Measurements from ENCODE around the gene ZC3H7A.

ZC3H7A gene

GRCh38 chr16:11774065-11774626 is 22.9 kb downstream of the ZC3H7A start:
- no peak for DNase-seq (ENCODE audit: low read depth)

- no peak for DNase-seq (ENCODE audit: low read depth)
Measured at GRCh38 chr16:11768849-11769248, 28.2 kb downstream of the ZC3H7A start.

GRCh38 chr16:11762431-11762830 is 34.6 kb downstream of the ZC3H7A start:
- DNase-seq (ENCODE audit: low read depth) = no peak

GRCh38 chr16:11759997-11760396 is 37.1 kb downstream of the ZC3H7A start:
- no peak for DNase-seq (ENCODE audit: low read depth)

GRCh38 chr16:11759163-11759834 is 37.8 kb downstream of the ZC3H7A start:
- no peak for DNase-seq (ENCODE audit: low read depth)

GRCh38 chr16:11757671-11758545 is 39.1 kb downstream of the ZC3H7A start:
- DNase-seq (ENCODE audit: low read depth) = peak; percentile 40

GRCh38 chr16:11756248-11756647 is 40.8 kb downstream of the ZC3H7A start:
- no peak for DNase-seq (ENCODE audit: low read depth)

- DNase-seq (ENCODE audit: low read depth) = no peak
Measured at GRCh38 chr16:11755022-11755760, 41.9 kb downstream of the ZC3H7A start.

- no peak for DNase-seq (ENCODE audit: low read depth)
Measured at GRCh38 chr16:11752856-11753255, 44.2 kb downstream of the ZC3H7A start.

- no peak for DNase-seq (ENCODE audit: low read depth)
Measured at GRCh38 chr16:11750056-11750455, 47.0 kb downstream of the ZC3H7A start.

GRCh38 chr16:11748404-11749254 is 48.4 kb downstream of the ZC3H7A start:
- no peak for DNase-seq (ENCODE audit: low read depth)

GRCh38 chr16:11747949-11748403 is 49.1 kb downstream of the ZC3H7A start:
- no peak for DNase-seq (ENCODE audit: low read depth)

GRCh38 chr16:11744075-11744470 is 53.0 kb downstream of the ZC3H7A start:
- no peak for DNase-seq (ENCODE audit: low read depth)

- DNase-seq (ENCODE audit: low read depth) = peak; percentile 23
Measured at GRCh38 chr16:11743308-11744074, 53.6 kb downstream of the ZC3H7A start.

GRCh38 chr16:11742536-11743307 is 54.3 kb downstream of the ZC3H7A start, which contains the start of gene TXNDC11:
Gene TXNDC11, minus strand, starts transcription at chr16:11742857. Its CDS starts 127 bp downstream, at chr16:11742730.
- peak; percentile 95 for DNase-seq (ENCODE audit: low read depth)

GRCh38 chr16:11742093-11742535 is 54.9 kb downstream of the ZC3H7A start:
- no peak for DNase-seq (ENCODE audit: low read depth)

- DNase-seq (ENCODE audit: low read depth) = no peak
Measured at GRCh38 chr16:11740567-11740966, 56.5 kb downstream of the ZC3H7A start.

GRCh38 chr16:11738742-11739544 is 58.1 kb downstream of the ZC3H7A start:
- DNase-seq (ENCODE audit: low read depth) = no peak

GRCh38 chr16:11737713-11738112 is 59.3 kb downstream of the ZC3H7A start:
- no peak for DNase-seq (ENCODE audit: low read depth)

All from stromal cell of bone marrow (primary cell).